SK-N-SH treated with all-trans-retinoic acid at 6 μM for 48 hours (cell line): ENCODE data around the gene CASZ1.

Experiments used
- ATAC-seq: fragments of 200-7000 bp; cut with Tn5 transposase; 3 replicates; pipeline ENCODE4 v1.9.1; 2020; ENCODE audit warnings: mild to moderate bottlenecking, moderate library complexity
- ARNTL ChIP-seq: fragments of 450-650 bp; formaldehyde crosslinking; IDR thresholded peaks from 2 replicates; pipeline ENCODE4 v1.5.0; 2020; ENCODE audit warnings: low read depth, mild to moderate bottlenecking, moderate library complexity, borderline replicate concordance
- BACH2 ChIP-seq: fragments of 250-450 bp; sonication (Bioruptor Pico); IDR thresholded peaks from 2 replicates; pipeline ENCODE4 v1.9.0; 2021; ENCODE audit warnings: mild to moderate bottlenecking, borderline replicate concordance
- CSDC2 ChIP-seq: fragments of 250-450 bp; sonication (Bioruptor Pico); IDR thresholded peaks from 2 replicates; pipeline ENCODE4 v1.5.0; 2020; ENCODE audit warnings: mild to moderate bottlenecking, moderate library complexity
- CSRNP3 ChIP-seq: fragments of 250-450 bp; sonication (Bioruptor Pico); IDR thresholded peaks from 2 replicates; pipeline ENCODE4 v1.5.1; 2021; ENCODE audit warnings: mild to moderate bottlenecking, moderate library complexity
- ESRRG ChIP-seq: fragments of 250-450 bp; sonication (Bioruptor Pico); IDR thresholded peaks from 2 replicates; pipeline ENCODE4 v1.6.1; 2021; ENCODE audit warnings: mild to moderate bottlenecking
- GLIS3 ChIP-seq: fragments of 250-450 bp; sonication (Bioruptor Pico); IDR thresholded peaks from 2 replicates; pipeline ENCODE4 v1.5.0; 2020; ENCODE audit warnings: mild to moderate bottlenecking, moderate library complexity
- ISL1 ChIP-seq: fragments of 250-450 bp; sonication (Bioruptor Pico); IDR thresholded peaks from 2 replicates; pipeline ENCODE4 v2.1.2; 2022; ENCODE audit warnings: mild to moderate bottlenecking, moderate library complexity
- OSR1 ChIP-seq: fragments of 250-450 bp; sonication (Bioruptor Pico); IDR thresholded peaks from 2 replicates; pipeline ENCODE4 v1.8.0; 2022; ENCODE audit warnings: moderate library complexity, mild to moderate bottlenecking, inconsistent platforms
- PATZ1 ChIP-seq: fragments of 250-450 bp; sonication (Bioruptor Pico); IDR thresholded peaks from 2 replicates; pipeline ENCODE4 v1.8.0; 2020; ENCODE audit warnings: mild to moderate bottlenecking, moderate library complexity, borderline replicate concordance
- RARB ChIP-seq: fragments of 250-450 bp; sonication (Bioruptor Pico); IDR thresholded peaks from 2 replicates; pipeline ENCODE4 v1.8.0; 2021; ENCODE audit warnings: mild to moderate bottlenecking, moderate library complexity
- SNAI2 ChIP-seq: fragments of 250-450 bp; sonication (Bioruptor Pico); IDR thresholded peaks from 2 replicates; pipeline ENCODE4 v1.5.0; 2020; ENCODE audit warnings: mild to moderate bottlenecking, moderate library complexity
- TCF4 ChIP-seq: fragments of 250-450 bp; sonication (Bioruptor Pico); IDR thresholded peaks from 2 replicates; pipeline ENCODE4 v1.8.0; 2021; ENCODE audit warnings: mild to moderate bottlenecking, moderate library complexity, borderline replicate concordance
- TSHZ2 ChIP-seq: fragments of 250-450 bp; sonication (Bioruptor Pico); IDR thresholded peaks from 2 replicates; pipeline ENCODE4 v1.5.0; 2020; ENCODE audit warnings: mild to moderate bottlenecking, moderate library complexity
- ZC3H10 ChIP-seq: fragments of 250-450 bp; sonication (Bioruptor Pico); IDR thresholded peaks from 2 replicates; pipeline ENCODE4 v1.5.1; 2021; ENCODE audit warnings: mild to moderate bottlenecking, moderate library complexity
- ZFP3 ChIP-seq: fragments of 250-450 bp; sonication (Bioruptor Pico); IDR thresholded peaks from 2 replicates; pipeline ENCODE4 v1.5.0; 2020; ENCODE audit warnings: mild to moderate bottlenecking, moderate library complexity
- ZFP30 ChIP-seq: fragments of 450-650 bp; formaldehyde crosslinking; IDR thresholded peaks from 2 replicates; pipeline ENCODE4 v1.5.0; 2022; ENCODE audit warnings: mild to moderate bottlenecking, moderate library complexity
- ZNF565 ChIP-seq: fragments of 450-650 bp; formaldehyde crosslinking; conservative IDR thresholded peaks from 2 replicates; pipeline ENCODE4 v1.5.0; 2020; ENCODE audit warnings: low read depth, mild to moderate bottlenecking, moderate library complexity
- ZNF70 ChIP-seq: fragments of 450-650 bp; formaldehyde crosslinking; IDR thresholded peaks from 2 replicates; pipeline ENCODE4 v1.5.0; 2020; ENCODE audit warnings: mild to moderate bottlenecking, moderate library complexity
- ZNF8 ChIP-seq: fragments of 450-650 bp; formaldehyde crosslinking; IDR thresholded peaks from 2 replicates; pipeline ENCODE4 v1.5.0; 2020; ENCODE audit warnings: mild to moderate bottlenecking, moderate library complexity
- TF ChIP-seq, protein P1 (sequence below): fragments of 250-450 bp; sonication (Bioruptor Pico); IDR thresholded peaks from 2 replicates; pipeline ENCODE4 v1.8.0; 2021; ENCODE audit warnings: low read depth, mild to moderate bottlenecking, moderate library complexity, borderline replicate concordance
- TF ChIP-seq, protein P2 (sequence below): fragments of 250-450 bp; sonication (Bioruptor Pico); IDR thresholded peaks from 2 replicates; pipeline ENCODE4 v1.5.1; 2020; ENCODE audit warnings: low read depth, mild to moderate bottlenecking, moderate library complexity

The CASZ1 gene

GRCh38 chr1:10833630-10834557 lies 37.4 kb upstream of the CASZ1 start:
- no peak for ATAC-seq

DNA sequence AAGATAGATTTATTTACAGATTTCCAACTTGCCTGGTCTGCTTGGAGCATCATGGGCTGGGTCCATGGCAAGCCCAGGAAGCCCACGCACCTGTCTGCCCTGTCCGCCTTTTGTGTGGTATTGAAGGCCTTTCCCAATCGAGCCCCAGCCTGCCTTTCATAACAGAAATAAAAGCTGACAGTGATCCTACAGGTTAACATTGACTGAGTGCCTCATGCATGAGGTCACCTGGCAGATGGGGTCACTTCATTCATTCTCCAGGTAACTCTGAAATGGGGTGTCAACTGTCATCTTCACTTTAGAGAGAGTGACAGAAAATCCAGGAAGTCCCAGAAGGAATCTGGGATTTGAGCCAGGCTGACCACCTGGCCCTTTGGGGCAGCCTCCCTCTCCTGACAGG lies 36.3 kb upstream of the CASZ1 start:
- TF ChIP-seq CSDC2 (CRISPR knock-in tag) (no peak), ZC3H10 (no peak), ZNF70 (CRISPR knock-in tag) (no peak), SNAI2 (CRISPR knock-in tag) (no peak), OSR1 (CRISPR knock-in tag) (no peak), ZNF565 (CRISPR knock-in tag) (no peak), ISL1 (no peak), ZNF8 (CRISPR knock-in tag) (no peak), TSHZ2 (no peak), ESRRG (CRISPR knock-in tag) (no peak), ARNTL (no peak), ZFP3 (CRISPR knock-in tag) (no peak), PATZ1 (CRISPR knock-in tag) (no peak)
- TF ChIP-seq, protein P1, sequence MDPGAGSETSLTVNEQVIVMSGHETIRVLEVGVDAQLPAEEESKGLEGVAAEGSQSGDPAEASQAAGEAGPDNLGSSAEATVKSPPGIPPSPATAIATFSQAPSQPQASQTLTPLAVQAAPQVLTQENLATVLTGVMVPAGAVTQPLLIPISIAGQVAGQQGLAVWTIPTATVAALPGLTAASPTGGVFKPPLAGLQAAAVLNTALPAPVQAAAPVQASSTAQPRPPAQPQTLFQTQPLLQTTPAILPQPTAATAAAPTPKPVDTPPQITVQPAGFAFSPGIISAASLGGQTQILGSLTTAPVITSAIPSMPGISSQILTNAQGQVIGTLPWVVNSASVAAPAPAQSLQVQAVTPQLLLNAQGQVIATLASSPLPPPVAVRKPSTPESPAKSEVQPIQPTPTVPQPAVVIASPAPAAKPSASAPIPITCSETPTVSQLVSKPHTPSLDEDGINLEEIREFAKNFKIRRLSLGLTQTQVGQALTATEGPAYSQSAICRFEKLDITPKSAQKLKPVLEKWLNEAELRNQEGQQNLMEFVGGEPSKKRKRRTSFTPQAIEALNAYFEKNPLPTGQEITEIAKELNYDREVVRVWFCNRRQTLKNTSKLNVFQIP (CRISPR knock-in tag): no peak
- TF ChIP-seq, protein P2, sequence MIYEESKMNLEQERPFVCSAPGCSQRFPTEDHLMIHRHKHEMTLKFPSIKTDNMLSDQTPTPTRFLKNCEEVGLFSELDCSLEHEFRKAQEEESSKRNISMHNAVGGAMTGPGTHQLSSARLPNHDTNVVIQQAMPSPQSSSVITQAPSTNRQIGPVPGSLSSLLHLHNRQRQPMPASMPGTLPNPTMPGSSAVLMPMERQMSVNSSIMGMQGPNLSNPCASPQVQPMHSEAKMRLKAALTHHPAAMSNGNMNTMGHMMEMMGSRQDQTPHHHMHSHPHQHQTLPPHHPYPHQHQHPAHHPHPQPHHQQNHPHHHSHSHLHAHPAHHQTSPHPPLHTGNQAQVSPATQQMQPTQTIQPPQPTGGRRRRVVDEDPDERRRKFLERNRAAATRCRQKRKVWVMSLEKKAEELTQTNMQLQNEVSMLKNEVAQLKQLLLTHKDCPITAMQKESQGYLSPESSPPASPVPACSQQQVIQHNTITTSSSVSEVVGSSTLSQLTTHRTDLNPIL: no peak
- ATAC-seq: no peak

More at GRCh38 chr1:10833630-10834557, 37.4 kb upstream of the CASZ1 start:
- TF ChIP-seq ZNF8 (CRISPR knock-in tag): no peak
- TF ChIP-seq TCF4 (CRISPR knock-in tag): no peak

DNA sequence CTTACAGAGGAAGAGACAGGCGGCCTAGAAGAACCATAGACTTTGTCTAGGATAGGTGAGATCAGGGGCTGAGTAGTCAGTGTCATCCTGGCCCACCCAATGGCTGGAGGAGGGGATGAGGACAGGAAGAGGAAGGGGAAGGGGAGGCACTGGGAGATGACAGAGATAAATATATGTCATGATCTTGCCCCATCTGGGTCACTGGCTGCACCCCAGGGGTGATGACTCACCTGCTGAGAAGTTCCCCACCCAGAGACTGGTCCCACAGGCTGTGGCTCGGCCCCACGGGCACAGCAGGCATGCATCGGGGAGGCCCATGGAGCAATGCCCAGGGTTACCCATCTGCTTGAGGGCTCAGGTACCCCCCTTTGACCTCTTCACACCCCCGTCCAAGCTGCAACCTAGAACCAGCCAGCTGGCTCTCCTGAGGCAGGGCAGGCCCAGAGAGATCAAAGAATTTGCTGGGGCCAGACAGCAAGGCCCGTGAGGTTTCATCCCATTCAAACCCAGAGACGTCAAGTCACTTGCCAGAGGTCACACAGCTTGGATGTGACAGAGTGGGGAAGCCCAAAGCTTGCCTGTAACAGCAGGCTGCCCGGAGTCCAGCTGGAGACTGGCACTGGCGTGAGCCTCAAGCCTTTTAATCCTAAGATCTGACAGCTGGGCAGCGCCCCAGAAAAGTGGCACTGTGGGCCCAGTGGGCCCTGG lies 34.7 kb upstream of the CASZ1 start:
- TF ChIP-seq GLIS3 (CRISPR knock-in tag) (no peak), ZFP30 (CRISPR knock-in tag) (no peak), TCF4 (CRISPR knock-in tag) (no peak), OSR1 (CRISPR knock-in tag) (no peak), RARB (CRISPR knock-in tag) (no peak), BACH2 (CRISPR knock-in tag) (no peak), CSRNP3 (CRISPR knock-in tag) (no peak), PATZ1 (CRISPR knock-in tag) (no peak), CSDC2 (CRISPR knock-in tag) (no peak), SNAI2 (CRISPR knock-in tag) (no peak), ESRRG (CRISPR knock-in tag) (no peak)
- TF ChIP-seq, protein P1 (CRISPR knock-in tag): no peak
- no peak for ATAC-seq
